LoVo (cell line): ENCODE data around the gene CRB3.

ENCODE experiments used
- DNase-seq: peaks from one replicate; pipeline ENCODE4 v3.0.0-alpha.2; 2016; ENCODE audit warnings: low spot score

Gene CRB3

GRCh38 chr19:6466526-6467248, 2.6 kb downstream of the CRB3 start:
- DNase-seq: no peak

DNA sequence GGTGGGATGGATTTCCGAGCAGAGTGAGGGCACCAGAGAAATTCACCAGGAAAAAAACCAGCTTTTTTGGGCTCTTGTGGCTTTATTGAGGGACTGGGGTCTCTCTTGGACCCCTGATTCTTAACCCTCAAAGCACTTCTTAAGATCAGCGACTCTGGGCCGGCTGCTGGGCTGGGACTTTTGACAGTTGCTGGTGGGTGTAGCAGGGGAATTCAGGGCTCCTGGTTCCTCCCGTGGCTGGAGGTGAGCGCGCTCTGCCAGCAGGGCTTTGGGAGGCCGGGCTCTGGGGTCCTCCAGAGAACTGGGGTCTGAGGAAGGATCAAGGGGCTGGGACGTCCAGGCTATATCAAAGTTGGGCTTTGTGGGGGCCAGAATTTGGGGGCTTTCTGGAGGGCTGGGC, 3.3 kb downstream of the CRB3 start:
- no peak for DNase-seq

- DNase-seq: no peak
Observed at GRCh38 chr19:6470173-6470572, 6.1 kb downstream of the CRB3 start.

- DNase-seq: no peak
Observed at GRCh38 chr19:6471076-6471475, 7.0 kb downstream of the CRB3 start.

GRCh38 chr19:6472713-6473112, 8.6 kb downstream of the CRB3 start:
- no peak for DNase-seq

GRCh38 chr19:6473647-6474046, 9.6 kb downstream of the CRB3 start:
- no peak for DNase-seq

- DNase-seq: no peak
Observed at GRCh38 chr19:6475321-6476108, 11.4 kb downstream of the CRB3 start.

DNA sequence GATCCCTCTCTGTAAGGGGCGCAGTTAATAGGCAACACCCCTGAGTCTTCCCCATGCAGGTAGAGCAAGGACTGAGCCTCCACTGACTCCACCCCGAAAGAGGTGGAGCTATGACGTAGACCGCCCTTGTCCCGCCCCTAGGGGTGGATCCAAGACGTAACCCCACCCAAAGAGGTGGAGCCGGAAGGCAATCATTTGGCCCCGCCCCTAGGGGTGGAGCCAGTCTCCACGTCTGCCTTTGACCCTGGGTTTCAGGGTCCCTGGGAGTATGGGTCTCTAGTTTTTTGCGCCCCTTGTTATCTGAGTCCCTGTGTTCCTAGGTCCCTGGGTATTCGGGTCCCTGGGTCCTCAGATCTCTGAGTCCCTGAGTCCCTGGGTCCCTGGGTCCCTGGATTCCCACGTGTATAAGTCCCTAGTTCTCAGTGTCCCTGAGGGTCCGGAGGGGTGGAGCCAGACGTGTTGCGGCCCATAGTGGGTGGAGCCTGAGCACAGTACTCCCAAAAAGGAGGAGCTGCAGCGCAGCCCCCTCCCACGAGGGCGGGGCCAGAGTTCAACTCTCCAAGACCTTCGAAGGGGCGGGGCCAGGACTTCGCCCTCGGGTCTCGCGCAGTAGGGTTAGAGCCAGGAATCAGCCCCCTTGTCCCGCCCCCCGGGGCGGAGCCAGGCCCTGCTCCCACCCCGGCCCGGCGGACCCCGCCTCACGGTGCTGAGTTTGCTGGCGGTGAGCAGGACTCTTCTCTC, 12.3 kb downstream of the CRB3 start:
- DNase-seq: peak; percentile 69

- DNase-seq: no peak
Observed at GRCh38 chr19:6476896-6477431, 12.9 kb downstream of the CRB3 start.

GRCh38 chr19:6478815-6479214, 14.7 kb downstream of the CRB3 start:
- DNase-seq: no peak

DNA sequence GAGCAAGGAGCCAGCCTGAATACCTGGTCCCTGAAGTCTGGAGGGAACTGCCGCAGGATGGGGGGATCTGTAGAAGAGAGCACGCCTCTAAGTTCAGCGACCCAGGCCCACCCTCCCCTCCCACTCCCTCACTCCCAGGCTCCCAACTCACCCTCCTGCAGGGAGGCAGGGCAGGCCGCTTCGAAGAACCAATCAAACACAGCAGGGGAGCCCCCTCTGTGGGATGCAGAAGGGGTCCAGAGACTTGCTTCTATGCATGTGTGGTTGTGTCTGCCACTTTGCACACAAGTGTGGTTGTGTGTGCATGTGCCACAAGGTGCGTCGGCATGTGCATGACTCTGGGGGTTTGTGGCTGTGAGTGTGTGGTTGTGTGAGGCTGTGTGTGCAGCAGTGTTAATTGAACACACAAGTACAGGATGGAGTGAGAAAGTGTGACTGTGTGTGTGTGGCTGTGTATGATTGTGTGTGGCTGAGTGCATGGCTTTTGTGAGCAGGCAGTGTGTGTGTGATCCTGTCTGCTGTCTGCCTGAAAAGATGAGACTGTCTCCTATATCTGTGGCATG, 15.8 kb downstream of the CRB3 start:
- no peak for DNase-seq

GRCh38 chr19:6480848-6481415, 16.9 kb downstream of the CRB3 start:
- no peak for DNase-seq

GRCh38 chr19:6481541-6482342, 17.7 kb downstream of the CRB3 start, which contains the start of gene DENND1C:
Gene DENND1C (minus strand): TSS chr19:6481787. CDS start chr19:6481695, 92 bp downstream.
- no peak for DNase-seq

DNA sequence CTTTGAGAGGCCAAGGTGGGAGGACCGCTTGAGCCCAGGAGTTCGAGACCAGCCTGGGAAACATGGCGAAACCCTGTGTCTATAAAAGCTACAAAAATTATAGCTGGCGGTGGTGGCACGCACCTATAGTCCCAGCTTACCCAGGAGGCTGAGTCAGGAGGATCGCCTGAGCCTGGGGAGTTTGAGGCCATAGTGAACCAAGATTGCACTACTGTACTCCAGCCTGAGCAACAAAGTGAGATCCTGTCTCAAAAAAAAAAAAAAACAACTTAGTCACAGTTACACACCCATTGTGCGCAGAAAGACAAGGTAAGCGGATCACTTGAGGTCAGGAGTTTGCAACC, 18.2 kb downstream of the CRB3 start:
- no peak for DNase-seq

DNA sequence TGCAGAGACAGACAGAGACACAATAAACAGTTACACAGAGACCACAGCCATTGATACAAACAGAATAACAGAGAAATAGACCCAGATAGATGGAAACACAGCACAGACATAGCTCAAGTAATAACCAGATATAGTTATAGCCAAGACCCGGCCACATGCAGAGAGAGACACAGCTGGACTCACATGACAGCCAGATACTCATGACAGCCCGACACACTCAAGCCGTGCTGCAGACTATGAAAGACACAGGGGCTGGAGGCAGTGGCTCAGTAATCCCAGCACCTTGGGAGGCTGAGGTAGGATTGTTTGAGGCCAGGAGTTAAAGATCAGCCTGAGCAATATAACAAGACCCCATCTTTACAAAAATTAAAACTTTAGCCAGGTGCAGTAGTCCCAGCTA, 19.2 kb downstream of the CRB3 start:
- no peak for DNase-seq

- no peak for DNase-seq
Observed at GRCh38 chr19:6484230-6484629, 20.2 kb downstream of the CRB3 start.

GRCh38 chr19:6484831-6485230, 20.8 kb downstream of the CRB3 start:
- no peak for DNase-seq

- DNase-seq: no peak
Observed at GRCh38 chr19:6489278-6490061, 25.4 kb downstream of the CRB3 start.

GRCh38 chr19:6490134-6490533, 26.1 kb downstream of the CRB3 start:
- no peak for DNase-seq
